ENCODE measurements around the gene DAB2IP.

DAB2IP gene

DNA sequence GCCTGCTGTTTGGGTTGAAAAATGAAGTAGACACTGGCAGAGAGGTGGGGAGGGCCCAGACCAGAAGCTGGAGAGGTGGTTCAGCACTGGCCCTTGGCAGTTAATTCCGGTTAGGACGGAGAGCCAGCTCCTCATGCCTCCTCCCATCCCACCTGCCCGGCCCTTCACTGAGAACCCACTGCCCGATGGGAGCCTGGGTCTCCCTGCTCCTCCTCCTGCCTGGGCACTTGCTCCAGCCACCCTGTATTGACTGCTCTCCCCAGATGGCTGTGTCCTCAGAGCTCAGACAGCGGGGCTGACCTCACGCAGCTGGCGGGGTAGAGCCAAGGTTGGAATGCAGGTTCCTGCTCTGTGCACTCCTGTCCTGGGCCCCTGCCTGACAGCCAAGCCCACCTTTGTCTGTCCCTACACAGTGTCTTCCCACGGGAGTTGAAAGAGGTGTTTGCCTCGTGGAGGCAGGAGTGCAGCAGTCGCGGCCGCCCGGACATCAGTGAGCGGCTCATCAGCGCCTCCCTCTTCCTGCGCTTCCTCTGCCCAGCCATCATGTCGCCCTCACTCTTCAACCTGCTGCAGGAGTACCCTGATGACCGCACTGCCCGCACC is 114.7 kb downstream of the DAB2IP start:
- DNase-seq = no peak

- no peak for DNase-seq
Measured at GRCh38 chr9:121767171-121767769, 115.8 kb downstream of the DAB2IP start.

DNA sequence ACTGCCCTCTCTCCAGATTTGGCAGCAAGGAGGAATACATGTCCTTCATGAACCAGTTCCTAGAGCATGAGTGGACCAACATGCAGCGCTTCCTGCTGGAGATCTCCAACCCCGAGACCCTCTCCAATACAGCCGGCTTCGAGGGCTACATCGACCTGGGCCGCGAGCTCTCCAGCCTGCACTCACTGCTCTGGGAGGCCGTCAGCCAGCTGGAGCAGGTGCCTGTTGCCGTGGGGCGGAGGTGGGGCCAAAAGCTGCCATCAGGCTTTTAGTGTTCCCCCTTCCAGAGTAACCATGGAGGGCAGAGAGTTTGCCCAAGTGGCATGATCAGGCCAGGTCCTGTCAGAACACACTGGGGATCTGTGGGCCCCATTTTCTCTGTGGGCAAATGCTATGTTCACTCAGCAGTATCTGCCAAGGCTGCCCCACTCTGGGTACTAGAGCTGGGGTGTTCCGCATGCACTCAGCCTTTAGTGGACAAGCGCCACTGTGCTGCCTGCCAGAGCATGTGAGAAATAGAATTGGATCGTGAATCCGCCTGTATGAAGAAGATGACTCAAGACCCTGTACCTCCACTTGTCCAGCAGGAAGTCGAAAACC is 117.1 kb downstream of the DAB2IP start:
- DNase-seq = no peak

- DNase-seq = no peak
Measured at GRCh38 chr9:121769939-121770338, 118.5 kb downstream of the DAB2IP start.

DNA sequence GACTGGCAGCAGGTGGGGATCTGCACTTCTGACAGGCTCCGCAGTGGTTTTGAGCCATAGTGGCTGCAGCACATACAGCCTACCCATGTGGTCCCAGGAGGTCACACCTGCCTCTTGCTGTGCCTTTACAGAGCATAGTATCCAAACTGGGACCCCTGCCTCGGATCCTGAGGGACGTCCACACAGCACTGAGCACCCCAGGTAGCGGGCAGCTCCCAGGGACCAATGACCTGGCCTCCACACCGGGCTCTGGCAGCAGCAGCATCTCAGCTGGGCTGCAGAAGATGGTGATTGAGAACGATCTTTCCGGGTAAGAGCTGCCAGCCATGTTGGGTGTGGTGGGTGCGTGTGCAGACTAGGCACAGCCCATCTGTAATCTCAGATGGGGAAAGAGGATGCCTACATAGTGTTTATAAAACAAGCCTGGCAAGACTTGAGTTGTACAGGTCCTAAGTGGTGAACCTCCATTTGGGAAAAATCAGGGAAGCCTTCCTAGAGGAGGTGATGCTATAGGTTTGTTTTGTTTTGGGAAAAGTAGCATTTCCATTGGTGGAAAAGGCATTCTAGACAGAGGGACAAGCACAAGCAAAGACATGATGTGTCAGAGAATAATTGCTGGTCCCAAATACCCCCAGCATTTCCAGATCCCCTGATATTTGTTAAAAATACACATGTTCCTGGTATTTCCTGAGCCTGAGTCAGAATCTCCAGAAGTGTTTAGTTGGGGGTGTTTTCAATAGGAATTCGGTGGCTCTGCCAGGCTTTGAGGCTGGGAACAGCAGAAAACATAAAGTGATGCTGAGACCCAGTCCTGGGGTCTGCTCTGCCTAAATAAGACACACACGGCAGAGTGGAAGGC is 119.2 kb downstream of the DAB2IP start:
- no peak for DNase-seq

DNA sequence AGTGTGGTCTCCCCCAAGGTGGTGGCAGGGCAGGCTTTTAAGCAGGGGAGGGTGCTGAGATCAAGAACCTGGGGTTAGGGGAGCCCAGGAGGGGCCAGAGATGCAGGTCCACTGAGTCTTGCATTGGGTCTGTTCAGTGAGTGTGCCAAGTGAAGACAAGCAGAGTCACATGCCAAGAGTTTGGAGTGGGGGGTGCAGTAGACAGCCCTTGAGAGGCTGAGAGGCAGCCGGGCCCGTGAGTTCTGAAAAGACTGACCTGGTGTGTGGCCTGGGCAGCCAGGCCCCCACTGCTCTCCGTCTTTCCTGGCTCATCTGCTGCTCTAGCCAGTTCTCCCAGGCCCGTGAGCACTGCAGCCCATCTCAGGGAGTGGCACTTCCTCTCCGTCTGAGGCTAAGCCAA is 120.0 kb downstream of the DAB2IP start:
- DNase-seq = no peak

GRCh38 chr9:121771851-121772599 is 120.6 kb downstream of the DAB2IP start:
- DNase-seq = no peak

DNA sequence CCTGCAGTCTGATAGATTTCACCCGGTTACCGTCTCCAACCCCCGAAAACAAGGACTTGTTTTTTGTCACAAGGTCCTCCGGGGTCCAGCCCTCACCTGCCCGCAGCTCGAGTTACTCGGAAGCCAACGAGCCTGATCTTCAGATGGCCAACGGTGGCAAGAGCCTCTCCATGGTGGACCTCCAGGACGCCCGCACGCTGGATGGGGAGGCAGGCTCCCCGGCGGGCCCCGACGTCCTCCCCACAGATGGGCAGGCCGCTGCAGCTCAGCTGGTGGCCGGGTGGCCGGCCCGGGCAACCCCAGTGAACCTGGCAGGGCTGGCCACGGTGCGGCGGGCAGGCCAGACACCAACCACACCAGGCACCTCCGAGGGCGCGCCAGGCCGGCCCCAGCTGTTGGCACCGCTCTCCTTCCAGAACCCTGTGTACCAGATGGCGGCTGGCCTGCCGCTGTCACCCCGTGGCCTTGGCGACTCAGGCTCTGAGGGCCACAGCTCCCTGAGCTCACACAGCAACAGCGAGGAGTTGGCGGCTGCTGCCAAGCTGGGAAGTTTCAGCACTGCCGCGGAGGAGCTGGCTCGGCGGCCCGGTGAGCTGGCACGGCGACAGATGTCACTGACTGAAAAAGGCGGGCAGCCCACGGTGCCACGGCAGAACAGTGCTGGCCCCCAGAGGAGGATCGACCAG is 121.3 kb downstream of the DAB2IP start:
- DNase-seq = no peak

- no peak for DNase-seq
Measured at GRCh38 chr9:121773286-121773953, 122.0 kb downstream of the DAB2IP start.

- no peak for DNase-seq
Measured at GRCh38 chr9:121773954-121774714, 122.7 kb downstream of the DAB2IP start.

DNA sequence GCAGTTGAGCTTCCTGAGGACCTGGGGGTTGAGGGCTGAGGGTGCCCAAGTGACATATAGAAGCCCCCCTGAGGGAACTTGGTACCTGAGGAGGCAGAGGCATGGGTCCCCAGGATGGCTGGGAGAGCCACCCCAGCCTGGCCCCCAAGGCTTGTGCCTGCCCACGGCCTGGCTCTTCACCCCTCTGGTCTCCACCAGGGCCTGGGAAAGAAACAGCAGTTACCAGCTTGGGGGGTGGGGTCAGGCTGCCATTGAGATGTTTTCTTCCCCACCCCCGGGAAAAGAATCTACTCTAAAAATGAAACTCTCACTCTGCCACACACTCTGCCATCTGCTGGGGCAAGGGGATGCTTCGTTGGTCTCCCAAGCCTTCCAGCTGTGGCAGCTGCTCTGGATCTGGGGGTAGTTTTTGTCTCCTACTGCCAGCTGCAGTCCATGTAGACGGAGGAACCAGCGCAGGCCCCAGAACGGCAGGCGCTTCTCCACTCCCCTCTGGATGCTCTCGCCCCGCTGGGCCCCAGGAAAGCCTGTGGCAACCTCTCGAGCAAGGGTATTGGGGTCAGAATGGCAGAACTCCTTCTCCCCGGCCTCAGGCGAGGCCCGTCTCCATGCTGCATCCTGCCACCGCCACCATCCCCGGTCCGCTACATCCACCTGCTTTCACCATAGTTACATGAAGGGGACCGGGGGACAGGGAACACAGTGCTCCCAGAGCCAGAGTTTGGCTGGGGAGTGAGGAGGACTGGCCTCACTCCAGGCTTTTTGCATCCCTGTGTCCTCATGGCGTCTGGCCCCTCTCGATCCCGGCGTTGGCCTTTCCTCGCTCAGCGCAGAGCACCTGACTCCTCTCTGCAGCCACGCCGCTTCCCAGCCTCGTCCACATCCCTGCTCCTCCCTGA is 123.5 kb downstream of the DAB2IP start:
- no peak for DNase-seq

DNA sequence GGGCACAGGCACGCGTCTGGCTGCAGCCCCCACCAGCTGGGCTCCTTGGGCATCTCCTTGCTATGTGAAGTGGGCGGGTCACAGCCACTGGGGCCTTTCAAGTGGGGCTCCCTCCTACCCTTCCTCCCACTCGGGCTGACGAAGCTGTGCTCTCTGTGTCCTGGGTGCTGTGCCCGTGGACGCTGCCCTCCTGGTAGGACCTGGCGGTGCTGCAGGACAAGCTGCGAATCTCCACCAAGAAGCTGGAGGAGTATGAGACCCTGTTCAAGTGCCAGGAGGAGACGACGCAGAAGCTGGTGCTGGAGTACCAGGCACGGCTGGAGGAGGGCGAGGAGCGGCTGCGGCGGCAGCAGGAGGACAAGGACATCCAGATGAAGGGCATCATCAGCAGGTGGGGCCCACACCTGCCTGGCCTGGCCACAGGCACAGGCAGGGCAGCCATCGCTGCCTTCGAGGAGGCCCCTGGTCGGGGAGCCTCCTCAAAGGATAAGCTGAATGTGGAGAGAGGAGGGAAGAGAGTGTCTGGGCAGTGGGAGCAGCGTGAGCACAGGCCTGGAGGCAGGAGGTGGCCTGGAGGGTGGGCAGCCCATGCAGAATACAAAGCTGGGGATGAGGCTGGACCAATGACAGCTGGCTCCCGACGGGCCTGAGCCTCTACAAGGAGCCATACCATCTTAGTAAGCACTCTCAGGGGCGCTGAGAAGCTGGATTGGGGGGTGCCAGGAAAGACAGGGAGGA is 124.7 kb downstream of the DAB2IP start:
- DNase-seq = no peak

DNA sequence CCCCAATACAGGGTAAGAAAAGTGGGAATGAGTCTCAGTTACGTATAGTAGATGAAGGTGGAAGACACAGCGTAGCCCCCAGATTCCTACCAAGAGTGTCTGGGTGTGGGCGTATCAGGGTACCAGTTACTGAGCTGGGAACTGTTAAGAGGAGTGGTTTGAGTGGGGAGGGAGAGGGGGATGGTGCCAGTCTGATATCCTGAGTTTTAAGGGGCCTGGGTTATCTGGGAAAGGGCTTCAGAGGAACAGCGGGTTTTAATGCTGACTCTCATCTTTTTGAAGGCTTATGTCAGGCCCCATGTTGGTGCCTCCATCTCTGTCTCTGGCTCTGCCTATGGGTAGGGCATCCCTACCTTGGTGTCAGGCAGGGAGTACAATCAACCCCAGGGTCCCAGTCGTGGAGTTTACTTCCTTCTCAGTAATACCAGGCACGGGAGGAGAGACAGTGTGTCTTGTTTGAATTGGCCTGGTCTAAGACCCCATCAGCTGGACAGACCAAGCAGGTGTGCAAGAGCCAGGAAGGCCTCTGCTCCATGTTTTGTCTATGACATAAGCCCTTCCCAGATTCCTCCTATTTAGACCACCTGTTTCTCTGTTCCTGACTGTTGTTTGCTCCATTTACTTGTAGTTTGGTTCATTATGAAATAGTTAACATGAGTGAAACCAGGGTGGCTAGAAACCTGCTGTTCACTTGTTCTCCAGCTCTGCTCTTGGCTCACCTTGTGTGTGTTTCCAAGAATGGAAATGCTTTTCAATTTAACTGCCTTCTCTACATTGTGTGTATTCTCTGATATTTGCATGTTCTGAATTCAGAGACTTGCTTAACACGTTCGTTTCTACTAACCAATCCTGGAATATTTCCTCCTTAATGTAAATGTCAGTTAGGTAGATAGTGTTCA is 125.6 kb downstream of the DAB2IP start:
- no peak for DNase-seq

DNA sequence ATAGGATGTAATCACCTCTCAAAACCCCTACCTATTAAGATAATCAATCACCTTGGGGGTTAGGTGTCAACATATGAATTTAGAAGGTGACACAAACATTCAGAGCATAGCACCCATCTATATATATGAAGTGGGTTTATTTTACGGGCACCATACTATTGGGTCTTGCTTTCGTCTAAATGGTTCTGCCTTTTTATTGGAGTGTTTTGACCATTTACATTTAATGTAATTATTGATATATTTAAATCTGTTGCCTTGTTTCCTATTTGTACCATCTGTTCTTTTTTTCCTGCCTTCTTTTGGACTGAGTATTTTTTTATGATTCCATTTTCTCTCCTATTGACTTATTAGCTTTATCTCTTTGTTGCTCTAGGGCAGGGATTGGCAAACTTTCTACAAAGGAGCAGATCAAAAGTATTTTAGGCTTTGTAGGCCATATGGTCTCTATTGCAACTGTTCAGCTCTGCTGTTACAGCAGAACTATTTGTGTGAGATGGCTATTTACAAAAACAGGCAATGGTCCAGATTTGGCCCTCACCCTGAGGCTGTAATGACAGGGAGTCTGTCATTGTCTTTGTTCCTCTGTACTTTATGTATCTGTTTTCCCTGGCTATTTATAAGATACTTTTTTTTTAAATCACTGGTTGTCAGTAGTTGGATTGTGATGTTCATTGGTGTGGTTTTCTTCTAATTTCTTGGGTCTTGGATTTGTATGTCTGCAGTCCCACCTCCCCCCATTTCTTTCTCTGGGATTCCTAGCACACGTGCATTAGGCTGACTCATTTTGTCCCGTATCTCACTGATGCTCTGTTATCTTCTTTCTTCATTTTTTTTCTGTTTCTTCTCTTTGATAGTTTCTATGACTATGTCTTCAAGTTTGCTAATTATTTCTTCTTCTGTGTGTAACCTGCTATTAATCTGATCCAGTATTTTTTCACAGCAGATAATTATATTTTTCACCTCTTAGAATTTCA is 127.1 kb downstream of the DAB2IP start:
- DNase-seq = no peak

- no peak for DNase-seq
Measured at GRCh38 chr9:121779381-121780117, 128.1 kb downstream of the DAB2IP start.
